WTC11 (cell line): ENCODE data around the gene PPP1R2.

ENCODE experiments used
- CREM ChIP-seq: sonication (generic); formaldehyde crosslinking; IDR thresholded peaks from 2 replicates; pipeline ENCODE4 v1.8.1; 2022; ENCODE audit warnings: mild to moderate bottlenecking, missing genetic modification reagents, moderate library complexity
- CTCF ChIP-seq: fragments of 200-600 bp; IDR thresholded peaks from 2 replicates; pipeline ENCODE4 v1.8.0; 2022; ENCODE audit warnings: antibody characterized with exemption
- E2F5 ChIP-seq: sonication (generic); formaldehyde crosslinking; IDR thresholded peaks from 2 replicates; pipeline ENCODE4 v1.8.1; 2022; ENCODE audit warnings: mild to moderate bottlenecking, moderate library complexity, missing genetic modification reagents
- FOXJ3 ChIP-seq: sonication (generic); formaldehyde crosslinking; IDR thresholded peaks from 2 replicates; pipeline ENCODE4 v1.9.0; 2021; ENCODE audit warnings: missing genetic modification reagents, mild to moderate bottlenecking, borderline replicate concordance
- IRF1 ChIP-seq: sonication (generic); formaldehyde crosslinking; IDR thresholded peaks from 2 replicates; pipeline ENCODE4 v1.8.0; 2023; ENCODE audit warnings: missing genetic modification reagents
- NR3C1 ChIP-seq: sonication (generic); formaldehyde crosslinking; conservative IDR thresholded peaks from 2 replicates; pipeline ENCODE4 v1.8.1; 2023; ENCODE audit warnings: low read depth, mild to moderate bottlenecking, missing genetic modification reagents
- USF1 ChIP-seq: sonication (generic); formaldehyde crosslinking; IDR thresholded peaks from 2 replicates; pipeline ENCODE4 v1.8.0; 2022; ENCODE audit warnings: mild to moderate bottlenecking, missing genetic modification reagents

- TF ChIP-seq IRF1 (no peak), CTCF (no peak), NR3C1 (CRISPR knock-in tag) (no peak), CREM (CRISPR knock-in tag) (no peak), USF1 (CRISPR knock-in tag) (no peak), FOXJ3 (CRISPR knock-in tag) (no peak), E2F5 (no peak)
Observed at GRCh38 chr3:195511136-195511535, 32.0 kb downstream of the PPP1R2 start.
